GM10248 (cell line): ENCODE results near the gene TSPYL1.

Experiments
- CTCF ChIA-PET: fragments of 300-600 bp; sonication (Branson Sonifier 250); formaldehyde crosslinking; extraction: SDS; loops from one replicate; lab custom pipeline; 2021; ENCODE audit warnings: antibody characterized with exemption; lab: Yijun Ruan, JAX
- POLR2A ChIA-PET: fragments of 350-650 bp; sonication (Branson Sonifier 250); formaldehyde crosslinking; extraction: SDS; loops from one replicate; lab custom pipeline; 2020; ENCODE audit warnings: antibody characterized with exemption; lab: Yijun Ruan, JAX
- DNase-seq: peaks from one replicate; pipeline ENCODE4 v3.0.0; 2012; ENCODE audit errors: extremely low spot score
- TF ChIP-seq, protein P1 (sequence below): IDR thresholded peaks from 2 replicates; pipeline ENCODE4 v1.5.1; 2012; ENCODE audit warnings: mild to moderate bottlenecking, low read depth; ENCODE audit errors: extremely low read depth, missing control alignments, control extremely low read depth

TSPYL1 gene

GRCh38 chr6:116309657-116310056 lies 29.9 kb upstream of the TSPYL1 start:
- CTCF ChIA-PET: no interaction called here
- TF ChIP-seq, protein P1, sequence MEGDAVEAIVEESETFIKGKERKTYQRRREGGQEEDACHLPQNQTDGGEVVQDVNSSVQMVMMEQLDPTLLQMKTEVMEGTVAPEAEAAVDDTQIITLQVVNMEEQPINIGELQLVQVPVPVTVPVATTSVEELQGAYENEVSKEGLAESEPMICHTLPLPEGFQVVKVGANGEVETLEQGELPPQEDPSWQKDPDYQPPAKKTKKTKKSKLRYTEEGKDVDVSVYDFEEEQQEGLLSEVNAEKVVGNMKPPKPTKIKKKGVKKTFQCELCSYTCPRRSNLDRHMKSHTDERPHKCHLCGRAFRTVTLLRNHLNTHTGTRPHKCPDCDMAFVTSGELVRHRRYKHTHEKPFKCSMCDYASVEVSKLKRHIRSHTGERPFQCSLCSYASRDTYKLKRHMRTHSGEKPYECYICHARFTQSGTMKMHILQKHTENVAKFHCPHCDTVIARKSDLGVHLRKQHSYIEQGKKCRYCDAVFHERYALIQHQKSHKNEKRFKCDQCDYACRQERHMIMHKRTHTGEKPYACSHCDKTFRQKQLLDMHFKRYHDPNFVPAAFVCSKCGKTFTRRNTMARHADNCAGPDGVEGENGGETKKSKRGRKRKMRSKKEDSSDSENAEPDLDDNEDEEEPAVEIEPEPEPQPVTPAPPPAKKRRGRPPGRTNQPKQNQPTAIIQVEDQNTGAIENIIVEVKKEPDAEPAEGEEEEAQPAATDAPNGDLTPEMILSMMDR: no peak
- POLR2A ChIA-PET: no interaction called here
- DNase-seq: no peak

GRCh38 chr6:116309001-116309400 lies 29.3 kb upstream of the TSPYL1 start:
- ChIA-PET CTCF (interaction anchor here (1.1 to 1.8 kb wide), 4 partner anchors 11 to 40 kb away, joined by 3 to 5 read pairs (median 4); no protein-coding TSS in a partner anchor), POLR2A (no interaction called here)
- TF ChIP-seq, protein P1: no peak
- DNase-seq: no peak

GRCh38 chr6:116307633-116308032 lies 27.9 kb upstream of the TSPYL1 start:
- POLR2A ChIA-PET: no interaction called here

GRCh38 chr6:116307001-116307400 lies 27.3 kb upstream of the TSPYL1 start:
- ChIA-PET CTCF (interaction anchor here (1.2 to 4.5 kb wide), 5 partner anchors 9 to 189 kb away, joined by 3 to 26 read pairs (median 5); no protein-coding TSS in a partner anchor), POLR2A (no interaction called here)
- no peak for DNase-seq
- TF ChIP-seq, protein P1: no peak

More at GRCh38 chr6:116307633-116308032, 27.9 kb upstream of the TSPYL1 start:
- TF ChIP-seq, protein P1: no peak
- CTCF ChIA-PET: interaction anchor here (1.1 to 1.8 kb wide), 4 partner anchors 12 to 189 kb away, joined by 3 to 5 read pairs (median 4); no protein-coding TSS in a partner anchor
- DNase-seq: no peak

GRCh38 chr6:116304538-116305097 lies 24.9 kb upstream of the TSPYL1 start:
- DNase-seq: no peak
- CTCF ChIA-PET: interaction anchor here (0.7 to 4.5 kb wide), 5 partner anchors 10 to 60 kb away, joined by 3 to 26 read pairs (median 3); no protein-coding TSS in a partner anchor
- POLR2A ChIA-PET: no interaction called here
- TF ChIP-seq, protein P1: no peak

DNA sequence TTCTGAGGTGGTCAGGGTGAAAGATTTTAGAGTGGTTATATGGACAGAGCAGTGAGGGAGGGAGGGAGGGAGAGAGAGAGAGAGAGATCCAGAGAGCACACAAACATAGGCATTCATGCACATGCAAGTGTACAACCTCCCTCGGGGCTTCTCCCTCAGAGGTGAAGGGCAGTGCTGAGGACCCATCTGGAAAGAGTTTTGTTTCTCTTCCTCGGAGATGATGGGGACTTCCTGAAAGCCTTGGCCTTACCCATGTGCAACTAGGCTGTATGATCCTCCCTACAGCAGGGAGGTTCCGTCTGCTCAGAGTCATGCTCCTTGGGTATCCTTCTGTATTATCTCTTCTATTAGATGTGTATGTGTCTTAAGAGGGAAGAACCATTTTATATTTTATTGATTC lies 21.4 kb upstream of the TSPYL1 start:
- ChIA-PET CTCF (interaction anchor here (2.9 kb wide), 1 partner anchor 13 kb away, joined by 7 read pairs; no protein-coding TSS in a partner anchor), POLR2A (no interaction called here)
- no peak for DNase-seq
- TF ChIP-seq, protein P1: no peak
